ENCODE measurements around the gene SYNM. TPM values are rescaled to one million over a fixed set of nuclear protein-coding genes. Genes with fewer than 3 reads are reported as not detected.

Gene SYNM
- total RNA-seq, 4 donors from 2014 or later, result 98.3 to 414 (median 158) TPM

DNA sequence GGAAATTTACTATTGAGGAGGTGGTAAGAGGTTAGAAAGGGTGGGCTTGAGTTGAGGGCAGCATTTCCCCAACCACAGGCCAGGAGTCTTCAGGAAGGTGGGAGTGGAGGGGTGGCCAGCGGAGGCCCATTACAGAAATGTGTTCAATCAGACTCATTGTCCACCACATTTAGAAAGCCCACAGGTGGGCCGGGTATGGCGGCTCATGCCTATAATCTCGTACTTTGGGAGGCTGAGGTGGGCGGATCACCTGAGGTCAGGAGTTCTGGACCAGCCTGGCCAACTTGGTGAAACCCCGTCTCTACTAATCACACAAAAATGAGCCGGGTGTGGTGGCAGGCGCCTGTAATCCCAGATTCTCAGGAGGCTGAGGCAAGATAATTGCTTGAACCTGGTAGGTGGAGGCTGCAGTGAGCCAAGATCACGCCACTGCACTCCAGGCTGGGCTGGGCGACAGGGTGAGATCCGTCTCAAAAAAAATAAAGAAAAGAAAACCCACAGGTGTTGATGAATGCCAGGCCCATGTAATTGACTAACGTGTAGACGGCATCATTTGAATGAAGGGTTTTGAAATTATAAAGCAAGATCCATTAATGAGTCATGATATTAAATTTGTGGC, 12.2 kb upstream of the SYNM start:
- no peaks in the 10 kb centered on the region for H3K9me3 ChIP-seq
- TF ChIP-seq, protein P1, sequence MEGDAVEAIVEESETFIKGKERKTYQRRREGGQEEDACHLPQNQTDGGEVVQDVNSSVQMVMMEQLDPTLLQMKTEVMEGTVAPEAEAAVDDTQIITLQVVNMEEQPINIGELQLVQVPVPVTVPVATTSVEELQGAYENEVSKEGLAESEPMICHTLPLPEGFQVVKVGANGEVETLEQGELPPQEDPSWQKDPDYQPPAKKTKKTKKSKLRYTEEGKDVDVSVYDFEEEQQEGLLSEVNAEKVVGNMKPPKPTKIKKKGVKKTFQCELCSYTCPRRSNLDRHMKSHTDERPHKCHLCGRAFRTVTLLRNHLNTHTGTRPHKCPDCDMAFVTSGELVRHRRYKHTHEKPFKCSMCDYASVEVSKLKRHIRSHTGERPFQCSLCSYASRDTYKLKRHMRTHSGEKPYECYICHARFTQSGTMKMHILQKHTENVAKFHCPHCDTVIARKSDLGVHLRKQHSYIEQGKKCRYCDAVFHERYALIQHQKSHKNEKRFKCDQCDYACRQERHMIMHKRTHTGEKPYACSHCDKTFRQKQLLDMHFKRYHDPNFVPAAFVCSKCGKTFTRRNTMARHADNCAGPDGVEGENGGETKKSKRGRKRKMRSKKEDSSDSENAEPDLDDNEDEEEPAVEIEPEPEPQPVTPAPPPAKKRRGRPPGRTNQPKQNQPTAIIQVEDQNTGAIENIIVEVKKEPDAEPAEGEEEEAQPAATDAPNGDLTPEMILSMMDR (IDR thresholded peaks at IDR 0.05), result no peak
- no peak for TF ChIP-seq EP300 (IDR thresholded peaks at IDR 0.05; ENCODE audit: low read depth)
- TF ChIP-seq POLR2AphosphoS5 (IDR thresholded peaks at IDR 0.05), result no peak
- no peak for TF ChIP-seq POLR2A (IDR thresholded peaks at IDR 0.05)
- no peak overlapping the region for H3K4me3 ChIP-seq
- WGBS, 2 donors (ENCODE audit: low coverage in 1 of 2), result 56 to 88% methylated on average over 2 to 11 of the region's 13 CpGs
- no peaks in the 10 kb centered on the region for H3K36me3 ChIP-seq
- in situ Hi-C loops (cut with MboI; ENCODE audit: low pct_ligation_motif_present in 1 of 4, low pct_unique_long_range_greater_than_20kb in 1 of 4, low sequenced_read_pairs in 3 of 4), result loop anchor here in 1 of 4 donors (10.0 kb wide), 1 partner anchor 112 kb away; no protein-coding TSS in a partner anchor
- no peaks in the 10 kb centered on the region for H3K4me1 ChIP-seq
- H3K27ac ChIP-seq, result no peak overlapping the region
- H3K27me3 ChIP-seq, result no peaks in the 10 kb centered on the region
- DNase-seq, result no peak
- intact Hi-C loops (cut with DNase I; ENCODE audit: low total_unique reads), result no loop called here

- 53 to 67% methylated on average over 3 of the region's 3 CpGs for WGBS, 2 donors (ENCODE audit: low coverage in 1 of 2)
- in situ Hi-C loops (cut with MboI; ENCODE audit: low pct_ligation_motif_present in 1 of 4, low pct_unique_long_range_greater_than_20kb in 1 of 4, low sequenced_read_pairs in 3 of 4), result loop anchor here in 1 of 4 donors (10.0 kb wide), 1 partner anchor 109 kb away; no protein-coding TSS in a partner anchor
- DNase-seq, result no peak
- TF ChIP-seq POLR2AphosphoS5 (IDR thresholded peaks at IDR 0.05), result no peak
- TF ChIP-seq EP300 (IDR thresholded peaks at IDR 0.05; ENCODE audit: low read depth), result no peak
- TF ChIP-seq POLR2A (IDR thresholded peaks at IDR 0.05), result no peak
- TF ChIP-seq, protein P1 (IDR thresholded peaks at IDR 0.05), result no peak
- no peak overlapping the region for H3K4me3 ChIP-seq
- peaks cover 15% of the 10 kb centered on the region for H3K27me3 ChIP-seq
- H3K36me3 ChIP-seq, result no peaks in the 10 kb centered on the region
- H3K9me3 ChIP-seq, result no peaks in the 10 kb centered on the region
- no peak overlapping the region for H3K27ac ChIP-seq
- intact Hi-C loops (cut with DNase I; ENCODE audit: low total_unique reads), result no loop called here
- peaks cover 0 to 6% (median 5%) of the 10 kb centered on the region in 4 donors for H3K4me1 ChIP-seq
Observed at GRCh38 chr15:99095626-99096025, 9.3 kb upstream of the SYNM start.

- intact Hi-C loops (cut with DNase I; ENCODE audit: low total_unique reads), result no loop called here
- H3K9me3 ChIP-seq, result no peaks in the 10 kb centered on the region
- no peak for DNase-seq
- H3K27me3 ChIP-seq, result peaks cover 19% of the 10 kb centered on the region
- H3K4me1 ChIP-seq, result peaks cover 0 to 9% (median 7%) of the 10 kb centered on the region in 4 donors
- TF ChIP-seq, protein P1 (IDR thresholded peaks at IDR 0.05), result no peak
- TF ChIP-seq EP300 (IDR thresholded peaks at IDR 0.05; ENCODE audit: low read depth) (no peak), POLR2A (IDR thresholded peaks at IDR 0.05) (no peak), POLR2AphosphoS5 (IDR thresholded peaks at IDR 0.05) (no peak)
- no peaks in the 10 kb centered on the region for H3K36me3 ChIP-seq
- peak overlapping the region in 2 of 4 donors; percentile 24 to 41 for H3K27ac ChIP-seq
- in situ Hi-C loops (cut with MboI; ENCODE audit: low pct_ligation_motif_present in 1 of 4, low pct_unique_long_range_greater_than_20kb in 1 of 4, low sequenced_read_pairs in 3 of 4), result loop anchor here in 1 of 4 donors (10.0 kb wide), 1 partner anchor 108 kb away; no protein-coding TSS in a partner anchor
- H3K4me3 ChIP-seq, result no peak overlapping the region
- WGBS, 2 donors (ENCODE audit: low coverage in 1 of 2), result 91 to 93% methylated on average over 6 to 11 of the region's 11 CpGs
Observed at GRCh38 chr15:99096173-99096893, 8.5 kb upstream of the SYNM start.

DNA sequence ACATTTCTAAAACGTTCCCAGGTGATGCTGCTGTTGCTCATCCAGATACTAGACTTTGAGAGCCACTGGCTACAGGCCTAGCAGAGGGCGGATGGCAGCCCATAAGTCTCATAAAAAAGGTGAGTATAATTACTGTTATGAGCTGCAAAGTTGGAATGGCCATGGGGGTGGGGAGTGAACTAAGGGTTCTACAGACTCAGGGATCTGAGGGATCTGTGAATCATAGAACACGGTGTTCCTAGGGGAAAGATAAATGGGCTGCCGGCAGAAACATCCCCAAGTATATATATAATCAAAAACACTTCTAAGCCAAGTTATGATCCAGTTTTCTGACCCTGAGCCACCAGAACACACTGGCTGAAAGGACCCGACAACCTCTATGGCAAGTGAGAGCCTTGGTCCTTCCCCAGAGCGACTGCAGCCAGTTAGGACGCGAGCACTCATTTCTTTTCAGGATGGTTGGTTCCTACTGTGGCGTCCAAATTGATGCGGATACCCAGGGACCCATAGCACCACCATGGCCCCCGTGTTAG, 7.9 kb upstream of the SYNM start:
- Histone ChIP-seq H3K4me1 (peaks cover 0 to 9% (median 7%) of the 10 kb centered on the region in 4 donors), H3K9me3 (no peaks in the 10 kb centered on the region), H3K36me3 (no peaks in the 10 kb centered on the region), H3K27ac (peak overlapping the region in 1 of 4 donors; percentile 24), H3K4me3 (no peak overlapping the region), H3K27me3 (peaks cover 21% of the 10 kb centered on the region)
- in situ Hi-C loops (cut with MboI; ENCODE audit: low pct_ligation_motif_present in 1 of 4, low pct_unique_long_range_greater_than_20kb in 1 of 4, low sequenced_read_pairs in 3 of 4), result loop anchor here in 1 of 4 donors (10.0 kb wide), 1 partner anchor 108 kb away; no protein-coding TSS in a partner anchor
- TF ChIP-seq EP300 (IDR thresholded peaks at IDR 0.05; ENCODE audit: low read depth) (no peak), POLR2A (IDR thresholded peaks at IDR 0.05) (no peak), POLR2AphosphoS5 (IDR thresholded peaks at IDR 0.05) (no peak)
- TF ChIP-seq, protein P1 (IDR thresholded peaks at IDR 0.05), result no peak
- DNase-seq, result no peak
- WGBS, 2 donors (ENCODE audit: low coverage in 1 of 2), result 79 to 86% methylated on average over 10 to 11 of the region's 11 CpGs
- intact Hi-C loops (cut with DNase I; ENCODE audit: low total_unique reads), result no loop called here
